Upper lobe of left lung (tissue), 6 donors: Measurements from ENCODE around the gene KIF13A. TPM values are rescaled to one million over a fixed set of nuclear protein-coding genes. Genes with fewer than 3 reads are reported as not detected.

Experiments
- ATAC-seq, 2 donors: fragments of 200-7000 bp; cut with Tn5 transposase; one replicate each; pipeline ENCODE4 v1.9.1; 2022; ENCODE audit warnings: mild to moderate bottlenecking in 2 of 2, moderate library complexity in 2 of 2; ENCODE audit not compliant: low FRiP score in 2 of 2
- DNase-seq, 2 donors: peaks; one replicate each; pipeline ENCODE4 v3.0.0-alpha.2; 2019 to 2020
- H3K27ac ChIP-seq, 4 donors: fragments of 200-600 bp; sonication (generic); one replicate each; pipeline ENCODE4 v1.5.1; 2016 to 2019
- H3K27me3 ChIP-seq, 4 donors: fragments of 200-600 bp; sonication (generic); one replicate each; pipeline ENCODE4 v1.5.1; 2017 to 2019
- H3K36me3 ChIP-seq, 4 donors: fragments of 200-600 bp; sonication (generic); one replicate each; pipeline ENCODE4 v1.5.1; 2016 to 2019
- H3K4me1 ChIP-seq, 4 donors: fragments of 200-600 bp; sonication (generic); one replicate each; pipeline ENCODE4 v1.5.1; 2018 to 2019
- H3K4me3 ChIP-seq, 4 donors: fragments of 200-600 bp; sonication (generic); one replicate each; pipeline ENCODE4 v1.5.1; 2017 to 2019; ENCODE audit warnings: mild to moderate bottlenecking in 2 of 4, moderate library complexity in 1 of 4
- H3K9me3 ChIP-seq, 4 donors: fragments of 200-600 bp; sonication (generic); one replicate each; pipeline ENCODE4 v1.5.1; 2018 to 2019
- EP300 ChIP-seq, 4 donors: sonication (generic); formaldehyde crosslinking; IDR thresholded peaks; one replicate each; pipeline ENCODE4 v1.5.1; 2017; ENCODE audit warnings: antibody characterized with exemption in 4 of 4, control low read depth in 2 of 4
- POLR2A ChIP-seq, 4 donors: fragments of 450-650 bp; IDR thresholded peaks; one replicate each; pipeline ENCODE4 v1.5.1; 2016 to 2017; ENCODE audit warnings: antibody characterized with exemption in 4 of 4, mild to moderate bottlenecking in 2 of 4
- POLR2AphosphoS5 ChIP-seq, 2 donors: sonication (generic); formaldehyde crosslinking; IDR thresholded peaks; one replicate each; pipeline ENCODE4 v1.5.1; 2017; ENCODE audit warnings: antibody characterized with exemption in 2 of 2
- WGBS, 2 donors: methylation state at CpG; one replicate each; pipeline ENCODE4 v1.1.5; 2017 to 2018; 5-methylcytosine and 5-hydroxymethylcytosine counted together
- total RNA-seq, 6 donors: library from RNA; depleted of rRNA in 4 of 6; stranded (reverse); fragments of >200 nt in 4 of 6; gene quantifications; one replicate each; pipeline versions ENCODE4 v1.1.0 to v1.2.1, GENCODE V29; 2016 to 2021
- TF ChIP-seq, protein P1 (sequence below), 6 experiments: fragments of 450-650 bp in 4 of 6; fragments of 200-600 bp in 2 of 6; sonication (generic) in 2 of 6; IDR thresholded peaks; one replicate each; pipeline ENCODE4 v1.5.1; 2016 to 2019; ENCODE audit warnings: antibody characterized with exemption in 6 of 6
- donor health status: DM: no; HTN: no; CAD: no; lungs with moderate emphysema.
- donor health status: DM: no; HTN: yes; CAD: no; lungs with severe emphysema.

KIF13A gene
- total RNA-seq, 6 donors from 2014 or later: 35.8 to 59.9 (median 49.0) TPM

- no peak overlapping the region for H3K4me3 ChIP-seq
- ATAC-seq (no peak), DNase-seq (no peak)
- peaks cover 12 to 20% (median 17%) of the 10 kb centered on the region in 4 donors for H3K4me1 ChIP-seq
- WGBS, 2 donors: 59 to 77% methylated on average over 2 of the region's 2 CpGs
- H3K9me3 ChIP-seq: peaks cover 3 to 9% (median 8%) of the 10 kb centered on the region in 4 donors
- H3K36me3 ChIP-seq: peaks cover 0 to 19% (median 10%) of the 10 kb centered on the region in 4 donors
- no peaks in the 10 kb centered on the region for H3K27me3 ChIP-seq
- TF ChIP-seq EP300 (IDR thresholded peaks at IDR 0.05): no peak
- TF ChIP-seq POLR2AphosphoS5 (IDR thresholded peaks at IDR 0.05): no peak
- TF ChIP-seq POLR2A (IDR thresholded peaks at IDR 0.05): no peak
- TF ChIP-seq, protein P1, sequence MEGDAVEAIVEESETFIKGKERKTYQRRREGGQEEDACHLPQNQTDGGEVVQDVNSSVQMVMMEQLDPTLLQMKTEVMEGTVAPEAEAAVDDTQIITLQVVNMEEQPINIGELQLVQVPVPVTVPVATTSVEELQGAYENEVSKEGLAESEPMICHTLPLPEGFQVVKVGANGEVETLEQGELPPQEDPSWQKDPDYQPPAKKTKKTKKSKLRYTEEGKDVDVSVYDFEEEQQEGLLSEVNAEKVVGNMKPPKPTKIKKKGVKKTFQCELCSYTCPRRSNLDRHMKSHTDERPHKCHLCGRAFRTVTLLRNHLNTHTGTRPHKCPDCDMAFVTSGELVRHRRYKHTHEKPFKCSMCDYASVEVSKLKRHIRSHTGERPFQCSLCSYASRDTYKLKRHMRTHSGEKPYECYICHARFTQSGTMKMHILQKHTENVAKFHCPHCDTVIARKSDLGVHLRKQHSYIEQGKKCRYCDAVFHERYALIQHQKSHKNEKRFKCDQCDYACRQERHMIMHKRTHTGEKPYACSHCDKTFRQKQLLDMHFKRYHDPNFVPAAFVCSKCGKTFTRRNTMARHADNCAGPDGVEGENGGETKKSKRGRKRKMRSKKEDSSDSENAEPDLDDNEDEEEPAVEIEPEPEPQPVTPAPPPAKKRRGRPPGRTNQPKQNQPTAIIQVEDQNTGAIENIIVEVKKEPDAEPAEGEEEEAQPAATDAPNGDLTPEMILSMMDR (IDR thresholded peaks at IDR 0.05): no peak
- no peak overlapping the region for H3K27ac ChIP-seq
Measured at GRCh38 chr6:17900011-17900410, 87.4 kb downstream of the KIF13A start.

GRCh38 chr6:17899491-17899890, 87.9 kb downstream of the KIF13A start:
- ATAC-seq (no peak), DNase-seq (no peak)
- WGBS, 2 donors: 91 to 93% methylated on average over 4 of the region's 4 CpGs
- Histone ChIP-seq H3K27me3 (no peaks in the 10 kb centered on the region), H3K9me3 (peaks cover 3 to 14% (median 13%) of the 10 kb centered on the region in 4 donors), H3K36me3 (peaks cover 0 to 19% (median 10%) of the 10 kb centered on the region in 4 donors), H3K4me1 (peaks cover 11 to 15% (median 12%) of the 10 kb centered on the region in 4 donors), H3K4me3 (no peak overlapping the region), H3K27ac (no peak overlapping the region)
- TF ChIP-seq, protein P1 (IDR thresholded peaks at IDR 0.05): no peak
- TF ChIP-seq POLR2A (IDR thresholded peaks at IDR 0.05) (no peak), EP300 (IDR thresholded peaks at IDR 0.05) (no peak), POLR2AphosphoS5 (IDR thresholded peaks at IDR 0.05) (no peak)

DNA sequence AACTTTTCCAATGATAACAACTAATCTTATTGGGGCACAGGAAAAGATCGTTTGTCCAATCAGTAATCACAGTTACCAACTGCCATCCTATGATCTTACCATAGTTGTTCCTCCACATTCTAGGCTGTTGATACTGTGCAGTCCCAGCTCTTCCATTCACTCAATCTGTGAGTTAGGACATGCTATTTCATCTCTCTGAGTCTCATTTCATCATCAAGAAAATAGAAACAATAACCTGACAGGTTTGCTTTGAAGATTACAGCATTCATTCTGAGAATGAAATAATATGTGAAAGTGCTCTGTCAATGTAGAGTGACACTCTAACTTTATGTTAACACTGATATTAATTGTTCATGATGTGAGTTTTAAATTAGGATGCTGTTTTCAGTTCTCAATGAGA, 89.8 kb downstream of the KIF13A start:
- ATAC-seq (no peak), DNase-seq (no peak)
- no peak overlapping the region for H3K27ac ChIP-seq
- peaks cover 3 to 20% (median 17%) of the 10 kb centered on the region in 4 donors for H3K9me3 ChIP-seq
- H3K4me1 ChIP-seq: peaks cover 0 to 5% (median 2%) of the 10 kb centered on the region in 4 donors
- H3K27me3 ChIP-seq: no peaks in the 10 kb centered on the region
- TF ChIP-seq POLR2A (IDR thresholded peaks at IDR 0.05) (no peak), EP300 (IDR thresholded peaks at IDR 0.05) (no peak), POLR2AphosphoS5 (IDR thresholded peaks at IDR 0.05) (no peak)
- TF ChIP-seq, protein P1 (IDR thresholded peaks at IDR 0.05): no peak
- 80 to 100% methylated on average over 1 of the region's 1 CpG for WGBS, 2 donors
- no peak overlapping the region for H3K4me3 ChIP-seq
- H3K36me3 ChIP-seq: peaks cover 0 to 19% (median 12%) of the 10 kb centered on the region in 4 donors

DNA sequence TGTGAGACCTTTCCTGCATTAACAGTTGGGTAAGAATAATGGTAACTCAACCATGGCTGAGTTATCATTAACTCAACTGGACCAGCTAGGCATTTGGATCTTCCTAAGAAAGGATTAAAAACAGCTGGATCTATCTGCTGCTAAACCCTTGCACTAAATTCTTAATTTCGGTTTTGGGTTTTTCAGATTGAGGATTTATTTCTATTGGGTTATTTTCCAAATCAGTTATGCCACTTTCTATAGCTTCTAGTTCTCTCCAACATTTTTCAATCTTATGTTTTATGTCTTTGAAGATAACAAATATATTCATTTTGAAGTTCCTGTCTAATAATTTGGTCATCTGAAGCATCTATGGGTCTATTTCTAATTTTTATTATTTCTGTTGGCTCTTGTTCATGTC, 92.5 kb downstream of the KIF13A start:
- no peak overlapping the region for H3K4me3 ChIP-seq
- DNase-seq (no peak), ATAC-seq (no peak)
- no peak overlapping the region for H3K27ac ChIP-seq
- H3K27me3 ChIP-seq: no peaks in the 10 kb centered on the region
- H3K9me3 ChIP-seq: peaks cover 3 to 20% (median 17%) of the 10 kb centered on the region in 4 donors
- H3K36me3 ChIP-seq: peaks cover 0 to 19% (median 12%) of the 10 kb centered on the region in 4 donors
- 94 to 100% methylated on average over 1 of the region's 1 CpG for WGBS, 2 donors
- no peaks in the 10 kb centered on the region for H3K4me1 ChIP-seq
- TF ChIP-seq POLR2A (IDR thresholded peaks at IDR 0.05) (no peak), POLR2AphosphoS5 (IDR thresholded peaks at IDR 0.05) (no peak), EP300 (IDR thresholded peaks at IDR 0.05) (no peak)
- TF ChIP-seq, protein P1 (IDR thresholded peaks at IDR 0.05): no peak

DNA sequence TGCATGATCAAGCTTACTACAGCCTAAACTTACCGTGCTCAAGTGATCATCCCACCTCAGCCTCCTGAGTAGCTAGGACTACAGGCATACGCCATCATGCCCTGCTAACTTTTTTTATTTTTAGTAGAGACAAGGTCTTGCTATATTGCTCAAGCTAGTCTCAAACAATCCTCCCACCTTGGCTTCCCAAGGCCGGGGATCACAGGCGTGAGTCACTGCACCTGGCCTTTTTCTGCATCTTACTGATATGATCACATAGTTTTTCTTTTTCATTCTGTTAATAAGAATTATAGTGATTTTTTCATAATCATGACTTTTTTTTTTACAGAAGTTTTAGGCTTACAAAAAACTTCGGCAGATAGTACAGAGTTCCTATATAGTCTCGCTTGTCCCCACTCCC, 93.2 kb downstream of the KIF13A start:
- Histone ChIP-seq H3K27ac (no peak overlapping the region), H3K36me3 (peaks cover 0 to 19% (median 12%) of the 10 kb centered on the region in 4 donors), H3K27me3 (no peaks in the 10 kb centered on the region), H3K9me3 (peaks cover 3 to 20% (median 17%) of the 10 kb centered on the region in 4 donors), H3K4me3 (no peak overlapping the region), H3K4me1 (no peaks in the 10 kb centered on the region)
- TF ChIP-seq EP300 (IDR thresholded peaks at IDR 0.05) (no peak), POLR2A (IDR thresholded peaks at IDR 0.05) (no peak), POLR2AphosphoS5 (IDR thresholded peaks at IDR 0.05) (no peak)
- ATAC-seq (no peak), DNase-seq (no peak)
- 97 to 99% methylated on average over 6 of the region's 6 CpGs for WGBS, 2 donors
